CD4-positive, alpha-beta T cell treated with Interleukin-4 for 1 hour (primary cell): ENCODE measurements around the gene ACOD1.
A peak's percentile ranks its signal among the peaks of the same experiment; 100 is the strongest.
"Not testable (repeated sequence)": the region's sequence is repeated elsewhere in the genome, so short reads cannot be mapped to it uniquely, and the experiment has no call there.

Experiments used
- DNase-seq, 2 donors: peaks; one replicate each; pipeline ENCODE4 v3.0.0-alpha.2; 2020 to 2022

ACOD1 gene

DNA sequence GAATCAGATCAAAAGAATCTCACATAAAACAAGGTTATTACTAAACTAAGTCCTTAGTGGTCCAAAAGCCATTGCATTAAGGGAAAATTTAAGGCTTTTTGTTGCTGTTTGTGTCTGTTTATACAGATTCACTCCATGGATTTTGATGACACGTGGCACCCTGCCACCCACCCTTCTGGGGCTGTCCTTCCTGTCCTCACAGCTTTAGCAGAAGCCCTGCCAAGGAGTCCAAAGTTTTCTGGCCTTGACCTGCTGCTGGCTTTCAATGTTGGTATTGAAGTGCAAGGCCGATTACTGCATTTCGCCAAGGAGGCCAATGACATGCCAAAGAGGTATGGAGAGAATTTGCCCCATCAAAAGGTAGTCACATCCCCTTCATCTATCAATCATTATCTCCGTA, 6.9 kb downstream of the ACOD1 start:
- DNase-seq: no peak

DNA sequence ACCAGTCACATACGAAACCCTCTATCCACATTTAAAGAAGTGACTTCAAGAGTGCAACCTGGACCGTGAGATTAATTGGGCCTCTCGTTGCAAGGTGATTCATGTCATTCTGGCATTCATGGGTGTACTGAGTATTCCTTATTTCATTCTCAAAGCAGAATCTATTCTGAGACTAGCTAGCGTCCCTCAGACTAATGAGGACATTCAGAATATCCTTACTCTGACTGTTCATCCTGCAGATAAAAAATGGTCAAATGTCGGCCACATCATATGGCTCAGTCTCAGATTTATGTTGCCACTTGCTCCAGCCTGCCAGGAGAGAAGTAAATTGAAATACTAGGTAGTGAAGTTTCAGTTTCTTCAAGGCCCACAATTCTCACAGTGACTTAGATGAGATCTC, 7.3 kb downstream of the ACOD1 start:
- no peak for DNase-seq

DNA sequence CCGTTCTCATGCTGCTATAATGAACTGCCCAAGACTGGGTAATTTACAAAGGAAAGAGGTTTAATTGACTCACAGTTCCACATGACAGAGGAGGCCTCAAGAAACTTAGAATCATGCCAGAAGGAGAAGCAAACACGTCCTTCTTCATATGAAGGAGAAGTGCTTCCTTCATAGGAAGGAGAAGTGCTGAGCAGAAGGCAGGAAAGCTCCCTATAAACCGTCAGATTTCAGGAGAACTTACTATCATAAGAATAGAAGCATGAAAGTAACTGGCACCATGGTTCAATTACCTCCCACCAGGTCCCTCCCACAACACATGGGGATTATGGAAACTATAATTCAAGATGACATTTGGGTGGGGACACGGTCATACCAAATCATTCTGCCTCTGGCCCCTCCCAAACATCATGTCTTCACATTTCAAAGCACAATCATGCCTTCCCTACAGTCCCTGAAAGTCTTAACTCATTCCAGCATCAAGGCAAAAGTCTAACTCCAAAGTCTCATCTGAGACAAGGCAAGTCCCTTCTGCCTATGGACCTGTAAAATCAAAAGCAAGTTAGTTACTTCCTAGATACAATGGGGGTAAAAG, 10.6 kb downstream of the ACOD1 start:
- DNase-seq: no peak

DNA sequence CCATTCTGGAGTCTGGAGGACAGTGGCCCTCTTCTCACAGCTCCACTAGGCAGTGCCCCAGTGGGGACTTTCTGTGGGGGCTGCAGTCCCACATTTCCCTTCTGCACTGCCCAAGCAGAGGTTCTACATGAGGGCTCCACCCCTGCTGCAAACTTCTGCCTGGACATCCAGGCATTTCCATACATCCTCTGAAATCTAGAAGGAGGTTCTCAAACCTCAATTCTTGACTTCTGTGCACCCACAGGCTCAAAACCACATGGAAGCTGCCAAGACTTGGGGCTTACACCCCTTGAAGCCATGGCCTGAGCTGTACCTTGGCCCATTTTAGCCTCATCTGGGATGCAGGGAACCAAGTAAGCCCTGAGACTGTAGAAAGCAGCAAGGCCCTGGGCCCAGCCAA, 11.4 kb downstream of the ACOD1 start:
- DNase-seq: not testable (repeated sequence)

DNA sequence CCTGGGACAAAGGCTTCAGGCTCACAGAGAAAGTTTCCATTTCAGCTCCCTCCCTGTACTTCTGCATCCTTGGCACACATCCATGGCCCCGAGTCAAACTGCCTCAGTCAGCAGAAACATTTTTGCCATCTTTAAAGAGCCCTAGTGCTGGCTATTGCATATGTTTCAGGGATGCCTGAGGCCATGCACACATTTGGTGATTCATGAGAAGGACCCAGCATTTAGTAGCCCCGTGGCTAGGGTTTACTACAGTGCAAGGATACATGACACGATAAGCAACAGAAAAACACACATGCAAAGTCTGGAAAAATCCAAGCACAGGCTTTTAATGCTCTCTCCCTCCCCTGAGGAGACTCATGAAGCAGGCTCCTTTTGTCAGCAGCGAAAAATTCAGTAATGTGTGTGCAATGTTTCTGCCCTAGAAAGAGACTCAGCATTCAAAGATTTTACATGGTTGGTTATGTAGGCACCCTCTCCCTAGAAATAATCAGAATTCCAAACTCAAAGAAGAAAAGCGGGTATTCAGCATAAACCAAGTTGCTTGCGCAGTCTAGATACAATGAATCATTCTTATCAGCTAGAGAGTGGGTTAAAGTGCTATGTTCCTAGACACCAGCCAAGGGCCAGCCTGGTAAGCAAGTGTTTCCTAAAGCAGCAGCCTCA, 17.6 kb downstream of the ACOD1 start:
- DNase-seq: no peak

DNA sequence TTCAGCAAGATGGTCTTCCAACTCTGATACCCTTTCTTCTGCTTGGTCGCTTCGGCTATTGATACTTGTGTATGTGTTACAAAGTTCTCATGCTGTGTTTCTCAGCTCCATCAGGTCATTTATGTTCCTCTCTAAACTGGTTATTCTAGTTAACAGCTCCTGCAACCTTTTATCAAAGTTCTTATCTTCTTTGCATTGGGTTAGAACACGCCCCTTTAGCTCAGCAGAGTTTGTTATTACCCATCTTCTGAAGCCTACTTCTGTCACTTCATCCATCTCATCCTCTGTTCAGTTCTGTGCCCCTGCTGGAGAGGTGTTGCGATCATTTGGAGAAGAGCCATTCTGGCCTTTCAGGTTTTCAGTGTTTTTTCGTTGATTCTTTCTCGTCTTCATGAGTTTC, 18.7 kb downstream of the ACOD1 start:
- no peak for DNase-seq

DNA sequence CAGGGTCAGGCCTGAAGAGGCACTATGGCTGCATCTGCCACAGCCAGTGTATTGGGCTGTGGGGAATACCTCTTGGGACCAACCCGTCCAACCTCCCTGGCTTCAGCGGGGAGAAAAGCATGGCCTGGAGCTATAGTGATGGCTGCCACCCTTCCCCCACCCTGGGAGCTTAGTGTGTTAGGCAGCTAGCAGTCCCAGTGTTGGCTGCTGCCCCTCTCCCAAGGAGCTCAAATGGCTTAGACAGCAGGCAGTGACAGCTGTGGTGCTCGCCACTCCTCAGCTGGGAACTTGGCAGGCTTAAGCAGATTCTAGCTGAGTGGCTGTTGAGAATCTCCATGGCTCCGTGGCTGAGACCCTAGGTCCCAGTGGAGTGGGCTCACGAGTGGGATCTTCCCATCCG, 19.7 kb downstream of the ACOD1 start:
- no peak for DNase-seq

DNA sequence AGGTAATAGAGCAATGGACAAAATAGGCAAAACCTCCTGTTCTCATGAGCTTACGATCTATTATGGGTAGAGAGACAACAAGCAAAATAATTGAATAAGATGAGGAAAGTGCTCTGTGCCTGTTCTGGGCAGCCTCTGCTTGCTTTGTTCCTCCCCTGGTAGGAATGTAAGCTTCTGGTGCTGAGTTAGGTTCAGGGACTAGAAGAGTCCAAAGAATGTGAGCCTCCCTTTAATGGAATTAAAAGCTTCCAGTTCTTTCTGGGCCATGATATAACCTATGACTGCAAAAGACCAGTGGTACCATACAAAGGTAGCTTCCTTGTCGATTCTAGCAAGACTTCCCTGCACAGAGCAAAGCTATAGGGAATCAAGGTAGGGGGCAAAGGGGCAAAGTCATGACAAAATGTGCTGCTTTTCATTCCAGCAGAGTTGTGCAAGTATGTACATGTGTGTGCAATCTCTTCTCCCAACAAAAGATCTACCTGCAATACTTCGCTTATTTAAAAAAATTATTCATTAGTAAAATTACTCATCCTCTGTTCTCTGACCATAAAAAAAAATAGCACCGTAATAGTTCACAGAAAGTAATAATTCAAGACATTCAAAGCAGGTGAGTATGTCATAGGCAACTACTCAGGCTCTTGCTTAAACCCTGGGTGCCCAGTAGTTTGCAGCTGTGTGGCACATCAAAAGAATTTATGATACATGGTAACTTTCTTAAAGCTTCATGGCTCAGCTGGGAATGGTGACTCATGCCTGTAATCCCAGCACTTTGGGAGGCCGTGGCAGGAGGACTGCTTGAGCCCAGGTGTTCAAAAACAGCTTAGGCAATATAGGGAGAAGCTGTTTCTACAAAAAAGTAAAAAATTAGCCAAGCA, 21.4 kb downstream of the ACOD1 start:
- DNase-seq: no peak

DNA sequence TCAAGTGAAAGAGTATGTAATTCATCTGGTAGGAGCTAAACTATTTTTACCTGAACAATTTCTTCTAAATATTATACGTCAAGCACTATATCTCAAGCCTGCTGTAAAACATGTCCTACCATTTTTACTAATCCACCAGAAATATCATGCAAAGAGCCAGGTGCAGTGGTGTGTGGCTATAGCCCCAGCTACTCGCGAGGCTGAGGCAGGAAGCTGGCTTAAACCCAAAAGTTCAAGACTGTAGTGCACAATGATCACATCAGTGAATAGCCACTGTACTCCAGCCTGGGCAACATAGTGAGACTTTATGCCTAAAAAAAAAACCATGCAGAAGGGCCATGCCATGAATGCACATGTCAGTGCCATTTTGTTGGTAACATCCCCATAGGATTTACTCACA, 22.9 kb downstream of the ACOD1 start:
- no peak for DNase-seq

DNA sequence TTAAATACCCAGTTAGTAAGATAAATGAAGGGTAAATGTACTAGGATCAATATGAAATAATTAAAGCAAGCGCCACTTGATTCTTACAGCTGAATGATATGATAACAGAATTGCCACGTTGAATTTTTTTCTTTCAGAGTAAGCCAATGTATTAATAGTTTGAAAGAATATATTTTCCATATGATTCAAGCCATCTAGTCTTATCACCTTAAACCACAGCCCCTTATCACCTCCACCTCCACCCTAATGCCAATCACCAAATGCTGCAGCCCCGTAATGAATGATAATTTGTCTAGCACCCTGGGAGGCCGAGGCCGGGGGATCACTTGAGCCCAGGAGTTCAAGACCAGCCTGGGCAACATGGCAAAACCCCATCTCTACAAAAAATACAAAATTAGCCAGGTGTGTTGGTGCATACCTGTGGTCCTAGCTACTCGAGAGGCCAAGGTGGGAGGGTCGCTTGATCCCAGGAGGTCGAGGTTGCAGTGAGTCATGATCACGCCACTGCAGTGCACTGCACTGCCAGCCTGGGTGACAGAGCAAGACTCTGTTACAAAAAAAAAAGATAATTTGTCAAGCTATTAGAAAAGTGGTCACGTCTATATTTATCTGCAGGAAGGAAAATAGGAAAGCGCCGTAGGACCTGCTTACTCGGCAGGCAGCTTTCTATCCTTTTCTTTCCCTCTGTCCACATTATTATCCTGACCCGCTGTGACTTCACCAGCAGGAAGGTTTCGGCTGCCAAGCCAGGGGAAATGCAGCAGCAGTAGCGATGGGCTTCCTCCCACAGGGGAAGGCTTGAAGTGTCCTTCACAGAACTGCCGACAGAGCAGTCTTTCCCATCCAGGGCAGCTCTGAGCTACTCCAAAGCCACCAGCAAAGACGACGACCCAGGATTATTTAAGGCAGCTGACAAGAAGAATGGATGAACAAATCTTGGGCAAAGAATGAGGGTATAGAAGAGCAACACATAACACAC, 23.8 kb downstream of the ACOD1 start:
- DNase-seq: no peak

DNA sequence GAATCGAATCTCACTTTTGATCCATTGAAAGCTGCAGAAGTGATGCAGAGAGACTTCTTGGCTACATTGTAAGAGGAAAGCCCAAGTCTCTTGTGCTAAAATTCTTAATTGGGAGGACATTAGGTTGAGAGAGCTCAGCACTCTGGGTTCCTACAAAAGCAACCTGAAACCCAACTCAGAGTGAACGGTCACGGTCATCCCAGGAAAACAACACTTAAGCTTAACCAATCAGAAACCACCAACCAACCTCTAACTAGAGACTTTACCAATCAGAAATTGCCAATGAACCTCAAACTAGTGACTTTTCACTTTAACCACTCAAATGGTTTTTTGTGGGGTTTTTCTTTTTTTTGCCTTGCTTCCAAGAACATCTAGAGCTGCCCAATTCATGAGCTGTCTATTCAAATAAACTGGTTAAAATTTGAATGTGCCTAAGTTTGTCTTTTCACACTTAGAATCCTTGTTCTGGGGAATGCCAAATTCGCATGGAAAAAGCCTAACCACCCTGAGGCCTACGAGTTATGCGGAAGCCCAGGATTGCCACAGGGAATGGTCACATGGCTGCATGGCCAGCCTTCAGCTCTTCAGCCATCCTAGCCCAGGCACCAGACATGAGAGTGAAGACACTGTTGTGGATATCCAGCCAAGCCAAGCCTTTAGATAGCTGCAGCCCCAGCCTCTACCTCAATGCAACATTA, 25.8 kb downstream of the ACOD1 start:
- DNase-seq: no peak

DNA sequence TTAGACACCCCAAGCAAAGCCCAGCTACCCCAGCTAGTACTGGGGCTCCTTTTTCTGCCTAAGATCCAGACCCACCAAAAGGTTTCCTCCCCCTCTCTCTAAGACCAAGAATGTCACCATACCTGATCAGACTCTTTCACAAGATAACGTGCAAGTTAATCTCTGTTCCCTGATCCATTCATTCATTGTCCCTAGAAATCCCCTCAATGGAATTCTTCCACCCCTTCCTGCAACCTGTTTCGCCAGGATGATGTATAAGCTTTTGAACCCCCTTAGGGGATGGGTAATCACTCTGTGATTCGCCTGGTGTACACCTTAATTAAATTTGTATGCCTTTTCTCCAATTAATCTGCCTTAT, 26.3 kb downstream of the ACOD1 start:
- no peak for DNase-seq

DNA sequence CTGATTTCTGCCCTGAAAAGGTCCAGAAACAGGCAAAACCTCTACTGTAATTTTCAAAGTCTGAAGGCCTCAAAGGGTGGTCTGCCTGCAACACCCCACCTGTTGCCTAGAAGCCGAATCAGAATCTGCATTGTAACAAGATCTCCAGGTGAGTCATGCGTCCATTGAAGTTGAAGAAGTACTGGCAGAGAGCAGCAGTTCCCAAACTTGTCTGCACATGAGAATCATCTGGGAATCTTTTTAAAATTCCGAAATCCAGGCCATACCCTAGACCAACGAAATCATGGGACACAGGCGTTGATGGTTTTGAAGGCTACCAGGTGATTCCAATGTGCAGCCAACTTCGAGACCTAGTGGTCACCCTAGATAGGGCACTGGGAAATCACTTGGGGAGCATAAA, 27.6 kb downstream of the ACOD1 start:
- no peak for DNase-seq

DNA sequence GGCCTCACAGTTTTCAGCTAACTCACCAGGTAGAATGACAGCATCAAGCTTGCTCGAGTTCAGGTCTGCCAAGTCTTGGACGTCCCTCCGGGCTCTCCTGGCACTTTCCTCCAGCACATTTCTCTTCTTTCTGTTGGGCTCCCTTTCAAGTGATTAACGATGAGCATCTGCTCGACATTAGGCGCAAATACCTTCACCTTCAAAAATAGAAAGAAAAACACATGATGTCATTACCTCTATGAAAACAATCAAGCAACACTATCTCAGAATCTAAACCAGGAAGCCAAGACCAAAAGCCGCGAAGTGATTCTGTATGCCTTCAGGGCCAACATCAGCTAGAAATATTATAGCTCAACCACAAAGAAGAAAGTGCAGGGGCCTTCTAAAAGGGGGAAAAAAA, 28.2 kb downstream of the ACOD1 start:
- DNase-seq: peak in 1 of 2 donors; percentile 47

DNA sequence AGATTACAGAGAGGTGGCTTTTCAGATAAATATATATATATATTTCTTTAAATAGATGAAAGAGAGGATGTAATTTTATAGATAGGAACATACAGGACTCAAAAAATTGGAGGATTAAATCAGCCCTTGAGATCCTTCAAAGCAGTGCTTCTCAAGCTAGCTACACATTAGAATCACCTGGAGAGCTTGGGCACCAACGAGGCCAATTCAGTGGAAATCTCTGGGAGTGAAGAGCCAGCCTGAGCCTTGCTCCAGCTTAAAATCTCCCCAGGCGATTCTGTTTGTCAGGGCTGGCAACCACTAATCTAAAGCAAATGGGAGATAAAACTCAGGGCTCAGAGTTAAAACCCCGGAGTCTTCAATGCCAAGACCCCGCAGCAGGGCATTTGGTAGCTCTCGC, 28.6 kb downstream of the ACOD1 start:
- DNase-seq: no peak

DNA sequence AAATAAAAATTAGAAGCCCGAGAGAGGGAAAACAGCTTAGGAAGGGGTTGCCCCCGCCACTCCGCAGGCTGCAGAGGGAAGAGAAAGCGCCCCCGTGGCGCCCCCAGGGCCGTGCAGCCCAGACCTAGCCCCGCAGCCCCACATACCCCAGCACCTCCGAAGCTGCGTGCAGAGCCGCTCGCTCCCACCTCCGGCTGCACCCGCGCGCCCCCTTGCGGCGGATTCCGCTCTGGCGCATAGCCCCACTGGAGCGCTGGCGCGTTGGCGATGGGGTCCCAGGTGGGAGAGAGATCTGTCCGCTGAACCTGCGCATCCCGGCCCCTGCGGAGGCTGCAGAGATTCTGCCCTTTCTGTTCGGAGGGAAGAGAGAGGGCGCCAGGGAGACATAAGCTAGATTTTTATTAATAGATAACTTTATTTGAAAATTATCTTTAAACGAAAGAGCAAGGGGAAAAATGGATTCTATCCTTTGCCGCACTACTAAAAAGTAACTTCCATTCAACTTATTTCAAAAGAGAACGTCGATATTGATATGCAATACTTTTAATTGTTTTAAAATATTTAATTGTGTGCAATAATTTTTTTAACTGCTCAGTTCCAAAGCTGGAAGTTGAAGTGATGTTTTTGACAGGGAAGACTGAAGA, 31.9 kb downstream of the ACOD1 start:
- DNase-seq: peak; percentile 80 to 82

DNA sequence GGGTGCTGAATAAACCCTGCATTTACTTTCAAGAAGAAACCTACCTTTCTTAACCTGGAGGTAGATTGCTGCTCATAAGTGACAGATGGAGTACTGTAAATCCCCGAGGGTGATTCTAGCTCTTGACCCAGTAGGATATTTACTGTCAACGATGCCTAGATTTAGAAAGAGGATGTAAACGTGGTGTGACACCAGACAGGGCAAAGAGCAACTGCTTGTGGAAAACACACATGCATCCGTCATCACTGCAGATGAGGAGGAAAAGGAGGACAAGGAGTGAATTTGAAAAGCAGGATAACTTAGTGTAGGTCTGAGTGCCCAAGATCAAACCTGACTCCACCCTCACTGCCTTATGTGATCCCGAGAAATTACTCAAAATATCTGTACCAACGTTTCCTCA, 33.8 kb downstream of the ACOD1 start:
- no peak for DNase-seq

DNA sequence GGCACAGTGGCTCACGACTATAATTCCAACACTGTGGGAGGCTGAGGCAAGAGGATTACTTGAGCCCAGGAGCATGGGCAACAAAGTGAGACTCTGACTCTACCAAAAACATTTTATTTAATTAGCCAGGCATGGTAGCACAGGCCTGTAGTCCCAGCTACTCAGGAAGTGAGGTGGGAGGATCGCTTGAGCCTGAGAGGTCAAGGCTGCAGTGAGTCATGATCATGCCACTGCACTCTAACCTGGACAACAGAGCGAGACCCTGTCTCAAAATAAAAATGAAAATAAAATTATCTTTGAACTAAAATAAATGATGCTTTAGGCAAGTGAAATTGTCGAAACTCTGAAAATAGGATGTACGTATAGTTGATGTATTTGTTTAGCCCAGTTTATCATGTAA, 35.4 kb downstream of the ACOD1 start:
- DNase-seq: no peak

DNA sequence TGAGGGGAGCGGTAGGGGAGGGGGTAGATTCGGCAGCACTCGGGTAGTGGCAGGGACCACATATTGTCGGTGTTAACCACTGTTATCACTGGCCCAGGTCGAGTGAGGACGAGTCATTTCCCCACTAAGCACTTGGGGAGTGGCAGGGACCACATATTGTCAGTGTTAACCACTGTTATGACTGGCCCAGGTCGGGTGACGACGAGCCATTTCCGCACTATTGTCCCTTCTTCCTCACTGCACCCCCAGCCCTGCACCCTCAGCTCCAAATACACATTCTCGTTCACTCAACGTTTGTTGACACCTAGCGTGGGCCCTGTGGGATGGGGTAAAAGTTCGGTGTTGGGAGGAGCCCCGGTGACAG, 43.1 kb downstream of the ACOD1 start:
- peak; percentile 88 to 91 for DNase-seq

DNA sequence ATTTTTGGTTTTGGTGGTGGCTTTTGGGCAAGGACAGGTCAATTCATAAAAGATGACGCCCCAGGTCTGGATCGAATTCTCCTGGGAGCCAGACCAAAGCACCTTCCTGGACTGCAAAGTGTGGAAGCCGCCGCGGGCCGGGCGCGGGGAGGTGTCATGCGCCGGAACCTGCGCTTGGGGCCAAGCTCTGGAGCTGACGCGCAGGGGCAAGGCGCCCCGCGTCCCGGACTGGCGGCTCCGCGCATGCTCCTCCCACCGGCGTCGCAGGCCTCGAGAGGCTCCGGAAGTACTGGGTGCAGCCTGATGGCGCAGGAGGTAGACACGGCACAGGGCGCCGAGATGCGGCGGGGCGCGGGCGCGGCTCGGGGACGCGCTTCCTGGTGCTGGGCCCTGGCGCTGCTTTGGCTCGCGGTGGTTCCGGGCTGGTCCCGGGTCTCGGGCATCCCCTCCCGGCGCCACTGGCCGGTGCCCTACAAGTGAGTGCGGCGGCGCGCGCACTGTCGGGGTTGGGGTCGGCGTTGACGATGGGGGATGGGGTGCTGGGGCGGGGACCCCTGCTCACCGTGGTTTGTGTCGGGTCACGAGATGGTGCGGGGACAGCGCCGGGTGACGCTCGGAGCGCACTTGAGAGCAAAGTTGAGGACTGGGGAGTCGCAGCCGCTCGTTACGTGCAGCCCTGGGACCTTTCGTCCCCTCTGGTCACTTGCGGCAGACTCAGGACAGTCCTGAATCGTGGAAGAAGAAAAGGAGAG, 43.7 kb downstream of the ACOD1 start, which contains the start of gene CLN5:
Gene CLN5 (plus strand): TSS at position 286 of the 752 bp plus-strand sequence. CDS start 18 bp downstream, at position 304.
- peak; percentile 95 to 97 for DNase-seq

DNA sequence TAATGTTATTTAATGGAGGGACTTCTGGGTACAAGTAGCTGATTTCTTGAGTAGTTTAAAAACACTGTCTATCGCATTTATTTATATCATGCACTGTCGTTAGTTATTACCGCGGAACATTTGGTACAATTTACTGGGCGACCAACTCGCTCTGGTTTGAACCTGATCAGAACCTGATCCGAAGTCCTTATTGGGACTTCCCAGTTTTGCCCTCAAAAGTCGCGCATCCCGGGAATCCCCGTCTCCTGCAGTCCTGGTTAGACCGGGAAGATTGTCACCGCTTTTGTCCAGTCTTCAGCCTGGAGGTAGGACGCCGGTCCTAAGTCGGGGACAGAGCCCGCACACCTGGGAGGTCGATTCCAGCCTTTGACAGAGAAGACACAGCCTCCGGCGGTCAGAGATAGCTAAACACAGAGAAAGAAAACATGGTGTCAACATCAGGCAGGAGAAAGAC, 44.3 kb downstream of the ACOD1 start:
- DNase-seq: peak; percentile 14 to 41
